GM21390 (cell line): ENCODE measurements around the gene HERC3.
A peak's percentile ranks its signal among the peaks of the same experiment; 100 is the strongest.

Source experiments
- ATAC-seq: cut with Tn5 transposase; IDR thresholded peaks from one replicate; pipeline ENCODE4 v1.9.1; 2021; ENCODE audit not compliant: unreplicated experiment

Gene HERC3

GRCh38 chr4:88713782-88714181, 121.5 kb downstream of the HERC3 start:
- no peak for ATAC-seq

- no peak for ATAC-seq
These were observed 125.8 kb downstream of the HERC3 start for GRCh38 chr4:88718098-88718497.

- no peak for ATAC-seq
These were observed 127.1 kb downstream of the HERC3 start for GRCh38 chr4:88719381-88719780.

GRCh38 chr4:88720451-88721428, 128.5 kb downstream of the HERC3 start:
- ATAC-seq, result no peak

GRCh38 chr4:88722276-88722780, 130.0 kb downstream of the HERC3 start:
- no peak for ATAC-seq

GRCh38 chr4:88722828-88723227, 130.5 kb downstream of the HERC3 start:
- no peak for ATAC-seq

- no peak for ATAC-seq
These were observed 132.1 kb downstream of the HERC3 start for GRCh38 chr4:88724406-88724805.

- ATAC-seq, result no peak
These were observed 132.9 kb downstream of the HERC3 start for GRCh38 chr4:88725143-88725542.

- no peak for ATAC-seq
These were observed 133.7 kb downstream of the HERC3 start for GRCh38 chr4:88725986-88726385.

- ATAC-seq, result no peak
These were observed 135.9 kb downstream of the HERC3 start for GRCh38 chr4:88728146-88728545.

GRCh38 chr4:88729146-88729760, 137.0 kb downstream of the HERC3 start:
- ATAC-seq, result no peak

- ATAC-seq, result no peak
These were observed 138.5 kb downstream of the HERC3 start for GRCh38 chr4:88730811-88731210.

GRCh38 chr4:88731381-88731780, 139.1 kb downstream of the HERC3 start:
- ATAC-seq, result no peak

- no peak for ATAC-seq
These were observed 140.6 kb downstream of the HERC3 start for GRCh38 chr4:88732714-88733368.

- no peak for ATAC-seq
These were observed 142.2 kb downstream of the HERC3 start for GRCh38 chr4:88734403-88734949.

GRCh38 chr4:88735564-88735963, 143.3 kb downstream of the HERC3 start:
- ATAC-seq, result no peak

GRCh38 chr4:88736264-88736663, 144.0 kb downstream of the HERC3 start:
- ATAC-seq, result no peak

- ATAC-seq, result peak; percentile 97
These were observed 145.1 kb downstream of the HERC3 start for GRCh38 chr4:88737307-88737941.

- ATAC-seq, result no peak
These were observed 145.9 kb downstream of the HERC3 start for GRCh38 chr4:88738180-88738579.

- ATAC-seq, result no peak
These were observed 150.3 kb downstream of the HERC3 start for GRCh38 chr4:88742561-88742960.

GRCh38 chr4:88743696-88744095, 151.4 kb downstream of the HERC3 start:
- no peak for ATAC-seq
